Mesenchymal stem cell (in vitro differentiated cells and primary cell): ENCODE data around the gene RIC8A.

ENCODE experiments used
- DNase-seq: peaks from one replicate; pipeline ENCODE4 v3.0.0-alpha.2; 2013
- H2AFZ ChIP-seq: one replicate; pipeline ENCODE4 v1.6.1; 2013; ENCODE audit warnings: low read depth, mild to moderate bottlenecking, control low read depth, inconsistent platforms, low read length, moderate library complexity
- H2AK5ac ChIP-seq: 2 replicates; pipeline ENCODE4 v1.6.1; 2013; ENCODE audit warnings: low read length, moderate library complexity, mild to moderate bottlenecking, inconsistent platforms; ENCODE audit not compliant: severe bottlenecking
- H2BK120ac ChIP-seq: one replicate; pipeline ENCODE4 v1.6.1; 2013; ENCODE audit warnings: low read depth, mild to moderate bottlenecking, inconsistent platforms, low read length, moderate library complexity
- H2BK12ac ChIP-seq, 2 experiments: one replicate each; pipeline ENCODE4 v1.6.1; 2013; ENCODE audit warnings: inconsistent platforms in 2 of 2, low read length in 2 of 2, mild to moderate bottlenecking in 2 of 2, moderate library complexity in 2 of 2, control low read depth in 1 of 2
- H2BK15ac ChIP-seq: one replicate; pipeline ENCODE4 v1.6.1; 2013; ENCODE audit warnings: mild to moderate bottlenecking, low read depth, inconsistent platforms; ENCODE audit not compliant: poor library complexity, severe bottlenecking
- H2BK5ac ChIP-seq: 2 replicates; pipeline ENCODE4 v1.6.1; 2013; ENCODE audit warnings: low read depth, mild to moderate bottlenecking, low read length, control low read depth, inconsistent platforms; ENCODE audit not compliant: poor library complexity, severe bottlenecking
- H3K14ac ChIP-seq, 2 experiments: one replicate each; pipeline ENCODE4 v1.6.1; 2013; ENCODE audit warnings: inconsistent platforms in 2 of 2, low read length in 2 of 2, control low read depth in 1 of 2, mild to moderate bottlenecking in 1 of 2, moderate library complexity in 1 of 2
- H3K18ac ChIP-seq, 2 experiments: one replicate each; pipeline ENCODE4 v1.6.1; 2013; ENCODE audit warnings: inconsistent platforms in 2 of 2, low read length in 2 of 2, control low read depth in 1 of 2, low read depth in 1 of 2, mild to moderate bottlenecking in 1 of 2
- H3K23ac ChIP-seq, 2 experiments: one replicate each; pipeline ENCODE4 v1.6.1; 2013; ENCODE audit warnings: inconsistent platforms in 2 of 2, low read length in 2 of 2, mild to moderate bottlenecking in 2 of 2, moderate library complexity in 2 of 2, control low read depth in 1 of 2
- H3K27ac ChIP-seq: 2 replicates; pipeline ENCODE4 v1.5.1; 2013; ENCODE audit warnings: mild to moderate bottlenecking, moderate library complexity, low read length, control low read depth, inconsistent platforms; ENCODE audit not compliant: poor library complexity, severe bottlenecking
- H3K27me3 ChIP-seq, 2 experiments: 2 replicates each; pipeline versions ENCODE4 v1.6.1 to v1.7.0; 2013; ENCODE audit warnings: low read length in 2 of 2, mild to moderate bottlenecking in 2 of 2, moderate library complexity in 2 of 2, control low read depth in 1 of 2, inconsistent platforms in 1 of 2; ENCODE audit not compliant: control insufficient read depth in 1 of 2, insufficient read depth in 1 of 2
- H3K36me3 ChIP-seq, 2 experiments: 2 replicates each; pipeline versions ENCODE4 v1.6.1 to v1.7.0; 2013; ENCODE audit warnings: low read length in 2 of 2, control low read depth in 1 of 2, inconsistent platforms in 1 of 2, low read depth in 1 of 2, mild to moderate bottlenecking in 1 of 2; ENCODE audit not compliant: insufficient read depth in 2 of 2, control insufficient read depth in 1 of 2
- H3K4ac ChIP-seq, 2 experiments: one replicate each; pipeline ENCODE4 v1.6.1; 2013; ENCODE audit warnings: inconsistent platforms in 2 of 2, low read length in 2 of 2, mild to moderate bottlenecking in 2 of 2, moderate library complexity in 2 of 2, control low read depth in 1 of 2, low read depth in 1 of 2
- H3K4me1 ChIP-seq: 2 replicates; pipeline ENCODE4 v1.6.1; 2013; ENCODE audit warnings: low read depth, low read length, control low read depth; ENCODE audit not compliant: control insufficient read depth, insufficient read depth
- H3K4me2 ChIP-seq: 2 replicates; pipeline ENCODE4 v1.6.1; 2013; ENCODE audit warnings: low read length, mild to moderate bottlenecking, inconsistent platforms; ENCODE audit not compliant: poor library complexity, severe bottlenecking
- H3K4me3 ChIP-seq, 2 experiments: 2 replicates each; pipeline versions ENCODE4 v1.5.1 to v1.7.0; 2013; ENCODE audit warnings: low read length in 2 of 2, mild to moderate bottlenecking in 2 of 2, control low read depth in 1 of 2, low read depth in 1 of 2; ENCODE audit not compliant: insufficient read depth in 1 of 2
- H3K79me1 ChIP-seq: replicated peaks from 2 replicates; pipeline ENCODE4 v1.6.1; 2013; ENCODE audit warnings: mild to moderate bottlenecking, control low read depth, low read length, inconsistent platforms; ENCODE audit not compliant: poor library complexity, severe bottlenecking
- H3K9ac ChIP-seq: 2 replicates; pipeline ENCODE4 v1.7.0; 2013; ENCODE audit warnings: mild to moderate bottlenecking, low read length, moderate library complexity
- H3K9me3 ChIP-seq: 2 replicates; pipeline ENCODE4 v1.7.0; 2013; ENCODE audit warnings: mild to moderate bottlenecking, low read length; ENCODE audit not compliant: control insufficient read depth
- H4K8ac ChIP-seq: one replicate; pipeline ENCODE4 v1.6.1; 2013; ENCODE audit warnings: inconsistent platforms, mild to moderate bottlenecking, low read length, moderate library complexity
- H4K91ac ChIP-seq: one replicate; pipeline ENCODE4 v1.6.1; 2013; ENCODE audit warnings: mild to moderate bottlenecking, low read length, inconsistent platforms
- WGBS: methylation state at CpG from one replicate; pipeline ENCODE4 v1.1.7; 2013; ENCODE audit warnings: mixed read lengths; 5-methylcytosine and 5-hydroxymethylcytosine counted together

The RIC8A gene

GRCh38 chr11:205221-206001 lies 2.1 kb upstream of the RIC8A start:
- H3K4me2 ChIP-seq: no peak overlapping the region
- H3K14ac ChIP-seq: no peak overlapping the region
- H2BK5ac ChIP-seq: no peak overlapping the region
- H3K79me1 ChIP-seq: peaks cover 24% of the 10 kb centered on the region
- H3K9me3 ChIP-seq: no peaks in the 10 kb centered on the region
- DNase-seq: no peak
- no peak overlapping the region for H2AFZ ChIP-seq
- H3K23ac ChIP-seq: no peak overlapping the region
- no peak overlapping the region for H3K4ac ChIP-seq
- H2BK15ac ChIP-seq: no peak overlapping the region
- no peak overlapping the region for H2BK120ac ChIP-seq
- peaks cover 55 to 59% of the 10 kb centered on the region in 2 experiments for H3K36me3 ChIP-seq
- no peak overlapping the region for H3K18ac ChIP-seq
- no peaks in the 10 kb centered on the region for H3K27me3 ChIP-seq
- H3K9ac ChIP-seq: peak overlapping the region; percentile 98
- H2BK12ac ChIP-seq: no peak overlapping the region
- H4K91ac ChIP-seq: no peak overlapping the region
- no peak overlapping the region for H4K8ac ChIP-seq
- H2AK5ac ChIP-seq: no peak overlapping the region
- WGBS: 97% methylated on average over 16 of the region's 16 CpGs
- peaks cover 47% of the 10 kb centered on the region for H3K4me1 ChIP-seq
- peak overlapping the region in 1 of 2 experiments; percentile 97 for H3K4me3 ChIP-seq
- H3K27ac ChIP-seq: no peak overlapping the region

GRCh38 chr11:206002-206384 lies 1.5 kb upstream of the RIC8A start:
- Histone ChIP-seq H3K36me3 (peaks cover 55 to 59% of the 10 kb centered on the region in 2 experiments), H2AFZ (no peak overlapping the region), H2BK5ac (no peak overlapping the region), H3K27ac (no peak overlapping the region), H3K14ac (no peak overlapping the region), H4K8ac (no peak overlapping the region), H4K91ac (no peak overlapping the region), H3K9ac (peak overlapping the region; percentile 98), H3K4me1 (peaks cover 50% of the 10 kb centered on the region), H3K18ac (no peak overlapping the region), H3K23ac (no peak overlapping the region), H3K79me1 (peaks cover 22% of the 10 kb centered on the region), H3K9me3 (no peaks in the 10 kb centered on the region), H3K4me2 (peak overlapping the region; percentile 86), H2BK120ac (no peak overlapping the region), H3K27me3 (no peaks in the 10 kb centered on the region), H3K4ac (no peak overlapping the region), H2BK15ac (no peak overlapping the region), H3K4me3 (peak overlapping the region in 1 of 2 experiments; percentile 97), H2AK5ac (no peak overlapping the region), H2BK12ac (no peak overlapping the region)
- WGBS: 89% methylated on average over 5 of the region's 7 CpGs
- no peak for DNase-seq

DNA sequence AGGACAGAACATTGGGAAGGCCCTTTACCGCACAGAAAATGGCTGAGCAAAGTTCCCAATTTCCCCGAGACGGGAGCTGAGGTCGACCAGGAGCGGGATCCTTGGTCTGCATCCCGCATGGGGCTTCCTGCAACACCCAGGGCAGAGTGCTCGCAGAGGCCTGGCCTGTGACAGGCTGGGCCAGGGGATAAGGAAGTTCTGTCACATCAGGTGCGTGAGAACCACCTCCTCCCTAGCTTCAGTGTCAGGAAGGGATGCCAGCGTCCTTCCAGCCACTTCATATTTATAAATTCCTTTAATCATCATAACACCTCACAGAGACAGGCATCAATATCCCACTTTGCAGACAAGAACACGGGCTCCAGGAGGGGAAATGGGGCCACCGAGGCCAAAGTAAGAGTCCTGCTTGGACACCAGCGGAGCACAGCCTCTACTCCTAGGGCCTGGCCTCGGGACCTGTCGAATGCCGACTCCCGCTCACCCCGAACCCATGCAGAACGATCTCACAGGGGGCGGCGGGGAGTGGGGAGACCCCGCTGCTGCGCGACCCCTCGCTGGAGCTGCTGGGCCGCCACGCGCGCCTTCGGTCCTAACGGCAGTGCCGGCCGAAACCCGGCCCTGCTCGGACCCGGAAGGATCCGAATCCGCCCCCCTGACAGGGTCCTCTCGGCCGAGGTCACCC lies 841 bp upstream of the RIC8A start:
- H3K9ac ChIP-seq: peak overlapping the region; percentile 98
- peak; percentile 42 for DNase-seq
- H2BK12ac ChIP-seq: peak overlapping the region in 1 of 2 experiments; percentile 11
- H3K4me2 ChIP-seq: peak overlapping the region; percentile 86
- H3K9me3 ChIP-seq: no peaks in the 10 kb centered on the region
- H3K4me1 ChIP-seq: peaks cover 56% of the 10 kb centered on the region
- peak overlapping the region; percentile 98 for H2BK120ac ChIP-seq
- peak overlapping the region; percentile 87 for H2BK5ac ChIP-seq
- peaks cover 22% of the 10 kb centered on the region for H3K79me1 ChIP-seq
- H3K4ac ChIP-seq: peak overlapping the region; percentile 92 to 98
- WGBS: 10% methylated on average over 29 of the region's 39 CpGs
- H2AFZ ChIP-seq: peak overlapping the region; percentile 48
- H2AK5ac ChIP-seq: peak overlapping the region; percentile 44
- peak overlapping the region; percentile 94 to 98 for H3K14ac ChIP-seq
- H3K4me3 ChIP-seq: peak overlapping the region; percentile 93 to 97
- H3K27ac ChIP-seq: peak overlapping the region; percentile 32
- no peaks in the 10 kb centered on the region for H3K27me3 ChIP-seq
- peak overlapping the region; percentile 48 to 68 for H3K23ac ChIP-seq
- peak overlapping the region; percentile 49 for H2BK15ac ChIP-seq
- peak overlapping the region; percentile 98 for H4K91ac ChIP-seq
- peak overlapping the region; percentile 98 for H4K8ac ChIP-seq
- H3K18ac ChIP-seq: peak overlapping the region; percentile 96 to 99
- H3K36me3 ChIP-seq: peaks cover 60% of the 10 kb centered on the region in 2 experiments

GRCh38 chr11:207863-208180 lies 314 bp downstream of the RIC8A start:
- peak; percentile 87 for DNase-seq
- peak overlapping the region; percentile 98 for H3K27ac ChIP-seq
- peak overlapping the region; percentile 80 to 97 for H3K4me3 ChIP-seq
- peak overlapping the region; percentile 96 for H3K4me2 ChIP-seq
- H3K79me1 ChIP-seq: peaks cover 21% of the 10 kb centered on the region
- no peak overlapping the region for H2AFZ ChIP-seq
- WGBS: under 1% methylated on average over 27 of the region's 27 CpGs
- H2AK5ac ChIP-seq: peak overlapping the region; percentile 86
- peak overlapping the region; percentile 83 for H4K91ac ChIP-seq
- peaks cover 64 to 67% of the 10 kb centered on the region in 2 experiments for H3K36me3 ChIP-seq
- peak overlapping the region; percentile 78 to 96 for H3K14ac ChIP-seq
- H3K4ac ChIP-seq: peak overlapping the region; percentile 86 to 95
- peak overlapping the region; percentile 98 for H3K9ac ChIP-seq
- H3K4me1 ChIP-seq: peaks cover 64% of the 10 kb centered on the region
- H4K8ac ChIP-seq: peak overlapping the region; percentile 94
- H2BK15ac ChIP-seq: peak overlapping the region; percentile 87
- H2BK12ac ChIP-seq: peak overlapping the region; percentile 15 to 55
- H3K9me3 ChIP-seq: no peaks in the 10 kb centered on the region
- peak overlapping the region; percentile 93 for H2BK5ac ChIP-seq
- H2BK120ac ChIP-seq: peak overlapping the region; percentile 50
- H3K27me3 ChIP-seq: no peaks in the 10 kb centered on the region
- H3K23ac ChIP-seq: peak overlapping the region; percentile 70 to 92
- H3K18ac ChIP-seq: peak overlapping the region; percentile 92 to 98
